Common myeloid progenitor, CD34-positive (primary cell): ENCODE data around the gene DPEP2NB.

ENCODE experiments used
- CTCF ChIA-PET: fragments of 350-600 bp; sonication (Branson Sonifier 250); formaldehyde crosslinking; loops from one replicate; lab custom pipeline; 2021; ENCODE audit warnings: antibody characterized with exemption; lab: Charles Lee
- POLR2A ChIA-PET: fragments of 350-600 bp; sonication (Branson Sonifier 250); formaldehyde crosslinking; loops from one replicate; lab custom pipeline; 2021; ENCODE audit warnings: antibody characterized with exemption; lab: Charles Lee
- DNase-seq, 3 donors: peaks; one replicate each; pipeline versions ENCODE4 v3.0.0 to v3.0.0-alpha.2; 2013
- H3K27ac ChIP-seq, 2 experiments: 1 replicate in 1 of 2; 2 replicates in 1 of 2; pipeline ENCODE4 v1.7.0; 2013; ENCODE audit warnings: inconsistent platforms in 2 of 2, low read length in 2 of 2, mild to moderate bottlenecking in 2 of 2, low read depth in 1 of 2, moderate library complexity in 1 of 2; ENCODE audit not compliant: severe bottlenecking in 2 of 2, insufficient read depth in 1 of 2, poor library complexity in 1 of 2
- H3K27me3 ChIP-seq, 5 experiments: replicated peaks in 2 of 5; 1 replicate in 3 of 5; 2 replicates in 2 of 5; pipeline versions ENCODE4 v1.6.1 to v1.7.0; 2013; ENCODE audit warnings: low read length in 4 of 5, mild to moderate bottlenecking in 2 of 5, moderate library complexity in 2 of 5, inconsistent platforms in 1 of 5; ENCODE audit not compliant: insufficient read depth in 5 of 5, control insufficient read depth in 4 of 5
- H3K36me3 ChIP-seq, 4 experiments: 1 replicate in 2 of 4; 2 replicates in 2 of 4; pipeline versions ENCODE4 v1.6.1 to v1.7.0; 2013; ENCODE audit warnings: low read length in 3 of 4, control low read depth in 1 of 4, mild to moderate bottlenecking in 1 of 4; ENCODE audit not compliant: control insufficient read depth in 4 of 4, insufficient read depth in 4 of 4
- H3K4me1 ChIP-seq, 4 experiments: 1 replicate in 3 of 4; 2 replicates in 1 of 4; pipeline versions ENCODE4 v1.6.1 to v1.7.1; 2013; ENCODE audit warnings: low read length in 3 of 4, mild to moderate bottlenecking in 3 of 4, control low read depth in 1 of 4, inconsistent platforms in 1 of 4, moderate library complexity in 1 of 4; ENCODE audit not compliant: control insufficient read depth in 4 of 4, insufficient read depth in 4 of 4; ENCODE audit errors: control extremely low read depth in 1 of 4
- H3K4me3 ChIP-seq, 7 experiments: 1 replicate in 4 of 7; 2 replicates in 3 of 7; pipeline versions ENCODE4 v1.5.1 to v1.7.0; 2013; ENCODE audit warnings: mild to moderate bottlenecking in 7 of 7, low read length in 6 of 7, moderate library complexity in 6 of 7, inconsistent platforms in 2 of 7, low read depth in 2 of 7, control low read depth in 1 of 7; ENCODE audit not compliant: insufficient read depth in 4 of 7, control insufficient read depth in 1 of 7; ENCODE audit errors: extremely low read depth in 1 of 7
- H3K9me3 ChIP-seq, 5 experiments: 1 replicate in 4 of 5; 2 replicates in 1 of 5; pipeline versions ENCODE4 v1.6.1 to v1.7.1; 2013; ENCODE audit warnings: low read length in 4 of 5, mild to moderate bottlenecking in 2 of 5, inconsistent platforms in 1 of 5, low read depth in 1 of 5, moderate library complexity in 1 of 5; ENCODE audit not compliant: control insufficient read depth in 4 of 5, insufficient read depth in 2 of 5; ENCODE audit errors: control extremely low read depth in 1 of 5
- WGBS: methylation state at CpG from one replicate; pipeline ENCODE4 v1.1.5; 2013; ENCODE audit not compliant: insufficient coverage; 5-methylcytosine and 5-hydroxymethylcytosine counted together

The DPEP2NB gene

DNA sequence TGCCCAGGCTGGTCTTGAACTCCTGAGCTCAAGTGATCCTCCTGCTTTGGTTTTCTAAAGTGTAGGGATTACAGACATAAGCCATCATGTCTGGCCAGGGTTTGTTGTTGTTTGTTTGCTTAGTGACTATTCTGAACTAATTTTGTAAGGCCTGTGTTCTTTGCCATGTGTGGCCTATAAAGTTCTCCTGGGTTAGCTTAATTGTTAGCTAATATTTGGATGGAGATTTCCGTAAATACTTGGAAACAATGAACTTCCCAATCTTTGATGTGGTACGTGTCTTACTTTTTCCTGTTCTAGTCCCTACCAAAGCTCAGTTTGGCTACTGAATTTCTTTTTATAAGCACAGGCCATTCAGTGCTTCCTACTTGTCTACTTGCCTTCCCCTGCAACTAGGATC, 32.3 kb upstream of the DPEP2NB start:
- CTCF ChIA-PET = interaction anchor here (0.8 to 1.8 kb wide), 2 partner anchors 18 to 164 kb away, joined by 4 to 8 read pairs; partner anchors contain the start of gene NRN1L
- no peak for DNase-seq
- Histone ChIP-seq H3K4me1 (no peaks in the 10 kb centered on the region), H3K27me3 (no peaks in the 10 kb centered on the region), H3K27ac (no peak overlapping the region), H3K36me3 (peaks cover 14 to 35% (median 28%) of the 10 kb centered on the region in 4 experiments), H3K9me3 (no peaks in the 10 kb centered on the region), H3K4me3 (no peak overlapping the region)
- 100% methylated on average over 2 of the region's 2 CpGs for WGBS
- POLR2A ChIA-PET = no interaction called here

DNA sequence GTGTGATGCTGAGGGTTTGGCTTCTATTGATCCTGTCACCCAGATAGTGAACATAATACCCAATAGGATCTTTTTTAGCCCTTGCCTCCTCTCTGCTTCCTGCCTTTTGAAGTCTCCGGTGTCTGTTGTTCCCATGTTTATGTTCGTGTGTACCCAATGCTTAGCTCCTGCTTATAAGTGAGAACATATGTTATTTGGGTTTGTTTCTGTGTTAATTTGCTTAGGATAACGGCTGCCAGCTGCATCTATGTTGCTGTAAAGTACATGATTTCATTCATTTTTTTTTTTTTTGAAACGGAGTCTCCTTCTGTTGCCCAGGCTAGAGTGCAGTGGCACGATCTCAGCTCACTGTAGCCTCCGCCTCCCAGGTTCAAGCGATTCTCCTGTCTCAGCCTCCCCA, 30.4 kb upstream of the DPEP2NB start:
- POLR2A ChIA-PET = interaction anchor here (0.6 kb wide), 1 partner anchor 182 kb away, joined by 6 read pairs; no protein-coding TSS in a partner anchor
- Histone ChIP-seq H3K27ac (no peak overlapping the region), H3K36me3 (peaks cover 14 to 28% (median 21%) of the 10 kb centered on the region in 4 experiments), H3K4me3 (no peak overlapping the region), H3K9me3 (no peaks in the 10 kb centered on the region), H3K27me3 (no peaks in the 10 kb centered on the region), H3K4me1 (peaks cover 0 to 3% (median under 1%) of the 10 kb centered on the region in 4 experiments)
- WGBS = 94% methylated on average over 6 of the region's 7 CpGs
- CTCF ChIA-PET = interaction anchor here (0.9 kb wide), 1 partner anchor 106 kb away, joined by 4 read pairs; no protein-coding TSS in a partner anchor
- DNase-seq = no peak

DNA sequence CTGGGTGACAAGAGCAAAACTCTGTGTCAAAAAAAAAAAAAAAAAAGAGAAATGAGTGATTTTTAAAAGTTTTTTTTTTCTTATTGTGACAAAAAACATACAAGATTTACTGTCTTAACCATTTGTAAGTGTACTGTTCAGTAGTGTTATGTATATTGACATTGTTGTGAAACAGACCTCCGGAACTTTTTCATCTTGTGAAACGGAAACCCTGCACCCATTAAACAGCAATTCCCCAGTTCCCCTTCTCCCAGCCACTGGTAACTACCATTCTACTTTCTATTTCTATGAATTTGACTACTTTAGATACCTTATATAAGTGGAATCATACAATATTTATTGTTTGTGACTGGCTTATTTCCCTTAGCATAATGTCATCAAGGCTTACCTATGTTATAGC, 26.1 kb upstream of the DPEP2NB start:
- Histone ChIP-seq H3K27me3 (no peaks in the 10 kb centered on the region), H3K4me1 (peaks cover 7 to 21% (median 18%) of the 10 kb centered on the region in 4 experiments), H3K27ac (no peak overlapping the region), H3K9me3 (no peaks in the 10 kb centered on the region), H3K36me3 (peaks cover 2 to 19% (median 10%) of the 10 kb centered on the region in 4 experiments), H3K4me3 (no peak overlapping the region)
- POLR2A ChIA-PET = no interaction called here
- CTCF ChIA-PET = interaction anchor here (1.2 to 2.9 kb wide), 6 partner anchors 19 to 370 kb away, joined by 3 to 18 read pairs (median 6); partner anchors contain the start of genes DDX28 and DUS2
- WGBS = no CpG with 5 or more reads among the region's 2 CpGs
- peak in 1 of 3 donors; percentile 15 for DNase-seq

DNA sequence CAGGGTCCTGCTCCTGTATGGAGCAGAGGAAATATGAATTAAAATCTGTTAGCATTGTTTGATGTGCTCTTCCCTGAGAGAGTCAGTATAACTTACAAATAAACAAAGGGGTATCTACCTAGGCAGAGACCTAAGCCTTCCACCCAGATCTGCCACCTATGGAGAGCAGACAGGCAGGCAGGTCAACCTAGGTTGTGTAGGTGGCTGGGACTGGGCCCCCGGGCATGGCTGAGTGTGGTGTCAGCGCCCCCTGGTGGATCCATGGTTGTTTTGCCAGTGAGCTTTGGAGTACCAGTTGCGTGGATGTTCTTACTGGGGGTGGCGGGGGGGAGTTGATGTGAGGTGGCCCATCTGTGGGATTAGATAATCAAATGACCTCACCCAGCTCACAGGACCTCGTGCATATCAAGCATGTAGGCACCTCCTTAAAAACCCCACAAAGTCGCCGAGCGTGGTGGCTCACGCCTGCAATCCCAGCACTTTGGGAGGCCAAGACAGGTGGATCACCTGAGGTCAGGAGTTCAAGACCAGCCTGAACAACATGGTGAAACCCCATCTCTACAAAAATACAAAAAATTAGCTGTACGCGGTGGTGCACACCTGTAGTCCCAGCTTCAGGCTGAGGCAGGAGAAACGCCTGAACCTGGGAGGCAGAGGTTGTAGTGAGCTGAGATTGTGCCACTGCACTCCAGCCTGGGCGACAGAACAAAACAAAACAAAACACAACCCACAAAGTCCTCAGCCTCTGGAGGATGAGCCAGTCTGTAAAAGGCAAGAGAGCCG, 25.0 kb upstream of the DPEP2NB start:
- Histone ChIP-seq H3K4me1 (peaks cover 7 to 21% (median 18%) of the 10 kb centered on the region in 4 experiments), H3K27ac (no peak overlapping the region), H3K36me3 (peaks cover 2 to 19% (median 8%) of the 10 kb centered on the region in 4 experiments), H3K9me3 (no peaks in the 10 kb centered on the region), H3K4me3 (no peak overlapping the region), H3K27me3 (no peaks in the 10 kb centered on the region)
- CTCF ChIA-PET = interaction anchor here (0.6 to 2.9 kb wide), 43 partner anchors 8 to 545 kb away, joined by 3 to 18 read pairs (median 4); partner anchors contain the start of genes DDX28, DUS2, LCAT and PSMB10
- DNase-seq = peak; percentile 84 to 89 (median 89)
- 66% methylated on average over 12 of the region's 14 CpGs for WGBS
- POLR2A ChIA-PET = interaction anchor here (0.6 to 1.6 kb wide), 5 partner anchors 19 to 186 kb away, joined by 3 to 5 read pairs (median 4); no protein-coding TSS in a partner anchor

DNA sequence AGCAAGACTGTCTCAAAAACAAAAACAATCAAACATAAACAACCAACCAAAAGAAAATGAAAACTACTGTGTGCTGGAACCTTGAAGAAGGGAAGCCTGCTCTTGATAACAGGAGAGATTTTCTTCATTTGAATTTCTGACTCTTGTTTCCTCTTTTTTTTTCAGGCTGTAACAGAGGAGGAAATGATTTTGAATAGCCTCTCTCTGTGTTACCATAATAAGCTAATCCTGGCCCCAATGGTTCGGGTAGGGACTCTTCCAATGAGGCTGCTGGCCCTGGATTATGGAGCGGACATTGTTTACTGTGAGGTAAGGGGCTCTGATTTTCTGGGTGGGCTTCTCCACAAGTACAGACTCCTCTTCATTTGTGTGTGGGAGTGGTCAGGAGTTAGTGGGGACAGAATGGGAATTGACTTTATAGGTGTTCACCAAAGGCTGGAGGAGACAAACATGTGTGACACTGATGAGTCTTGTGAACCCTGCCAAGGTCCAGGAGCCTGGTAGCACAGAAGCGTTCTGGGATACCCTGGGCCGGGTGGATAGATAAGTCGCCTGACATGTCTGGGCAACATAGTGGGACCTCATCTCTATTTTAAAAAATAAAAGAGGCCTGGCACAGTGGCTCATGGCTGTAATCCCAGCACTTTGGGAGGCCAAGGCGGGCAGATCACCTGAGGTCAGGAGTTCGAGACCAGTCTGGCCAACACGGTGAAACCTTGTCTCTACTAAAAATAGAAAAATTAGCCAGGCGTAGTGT, 22.3 kb upstream of the DPEP2NB start:
- H3K4me3 ChIP-seq = peak overlapping the region in 1 of 7 experiments; percentile 7
- H3K27ac ChIP-seq = peak overlapping the region in 1 of 2 experiments; percentile 49
- H3K9me3 ChIP-seq = no peaks in the 10 kb centered on the region
- CTCF ChIA-PET = interaction anchor here (0.6 to 1.6 kb wide), 7 partner anchors 10 to 124 kb away, joined by 3 to 6 read pairs (median 3); no protein-coding TSS in a partner anchor
- H3K27me3 ChIP-seq = no peaks in the 10 kb centered on the region
- WGBS = 95% methylated on average over 7 of the region's 9 CpGs
- H3K4me1 ChIP-seq = peaks cover 7 to 21% (median 18%) of the 10 kb centered on the region in 4 experiments
- POLR2A ChIA-PET = interaction anchor here (1.3 kb wide), 1 partner anchor 15 kb away, joined by 5 read pairs; the partner anchor contains the start of genes DDX28 and DUS2
- peaks cover 2 to 23% (median 7%) of the 10 kb centered on the region in 4 experiments for H3K36me3 ChIP-seq
- DNase-seq = peak in 2 of 3 donors; percentile 35 to 41

DNA sequence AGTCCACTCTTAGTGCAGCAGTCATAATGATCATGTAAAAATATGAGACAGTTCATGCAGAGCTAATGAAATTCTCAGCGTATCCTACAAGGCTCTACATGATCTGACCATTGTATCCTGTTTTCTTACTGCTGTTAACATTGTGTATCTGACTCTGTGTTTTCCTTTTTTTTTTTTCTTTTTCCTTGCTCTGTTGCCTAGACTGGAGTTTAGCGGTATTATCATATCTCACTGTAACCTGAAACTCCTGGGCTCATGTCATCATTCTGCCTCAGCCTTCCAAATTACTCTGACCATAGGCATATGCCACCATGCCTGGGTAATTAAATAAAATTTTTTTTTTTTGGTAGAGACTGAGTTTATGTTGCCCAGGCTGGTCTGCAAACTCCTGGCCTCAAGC, 19.5 kb upstream of the DPEP2NB start:
- Histone ChIP-seq H3K27ac (no peak overlapping the region), H3K9me3 (no peaks in the 10 kb centered on the region), H3K36me3 (peaks cover 2 to 21% (median 7%) of the 10 kb centered on the region in 4 experiments), H3K4me1 (peaks cover 5 to 17% (median 13%) of the 10 kb centered on the region in 4 experiments), H3K27me3 (no peaks in the 10 kb centered on the region), H3K4me3 (no peak overlapping the region)
- POLR2A ChIA-PET = no interaction called here
- CTCF ChIA-PET = interaction anchor here (1.0 kb wide), 2 partner anchors 41 to 51 kb away, joined by 3 to 4 read pairs; no protein-coding TSS in a partner anchor
- no peak for DNase-seq
- no CpG with 5 or more reads among the region's 2 CpGs for whole genome bisulfite sequencing
